ENCODE data around the gene KCNK13.

The KCNK13 gene

GRCh38 chr14:90060965-90061684, 669 bp upstream of the KCNK13 start:
- no peak for DNase-seq (ENCODE audit: low read depth)
- H3K4me3 ChIP-seq (ENCODE audit: low read length): peak overlapping the region; percentile 7; the same call in 1 of the 2 replicates
- TF ChIP-seq, protein P1, sequence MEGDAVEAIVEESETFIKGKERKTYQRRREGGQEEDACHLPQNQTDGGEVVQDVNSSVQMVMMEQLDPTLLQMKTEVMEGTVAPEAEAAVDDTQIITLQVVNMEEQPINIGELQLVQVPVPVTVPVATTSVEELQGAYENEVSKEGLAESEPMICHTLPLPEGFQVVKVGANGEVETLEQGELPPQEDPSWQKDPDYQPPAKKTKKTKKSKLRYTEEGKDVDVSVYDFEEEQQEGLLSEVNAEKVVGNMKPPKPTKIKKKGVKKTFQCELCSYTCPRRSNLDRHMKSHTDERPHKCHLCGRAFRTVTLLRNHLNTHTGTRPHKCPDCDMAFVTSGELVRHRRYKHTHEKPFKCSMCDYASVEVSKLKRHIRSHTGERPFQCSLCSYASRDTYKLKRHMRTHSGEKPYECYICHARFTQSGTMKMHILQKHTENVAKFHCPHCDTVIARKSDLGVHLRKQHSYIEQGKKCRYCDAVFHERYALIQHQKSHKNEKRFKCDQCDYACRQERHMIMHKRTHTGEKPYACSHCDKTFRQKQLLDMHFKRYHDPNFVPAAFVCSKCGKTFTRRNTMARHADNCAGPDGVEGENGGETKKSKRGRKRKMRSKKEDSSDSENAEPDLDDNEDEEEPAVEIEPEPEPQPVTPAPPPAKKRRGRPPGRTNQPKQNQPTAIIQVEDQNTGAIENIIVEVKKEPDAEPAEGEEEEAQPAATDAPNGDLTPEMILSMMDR (conservative IDR thresholded peaks at IDR 0.05; ENCODE audit: low read length): no peak

DNA sequence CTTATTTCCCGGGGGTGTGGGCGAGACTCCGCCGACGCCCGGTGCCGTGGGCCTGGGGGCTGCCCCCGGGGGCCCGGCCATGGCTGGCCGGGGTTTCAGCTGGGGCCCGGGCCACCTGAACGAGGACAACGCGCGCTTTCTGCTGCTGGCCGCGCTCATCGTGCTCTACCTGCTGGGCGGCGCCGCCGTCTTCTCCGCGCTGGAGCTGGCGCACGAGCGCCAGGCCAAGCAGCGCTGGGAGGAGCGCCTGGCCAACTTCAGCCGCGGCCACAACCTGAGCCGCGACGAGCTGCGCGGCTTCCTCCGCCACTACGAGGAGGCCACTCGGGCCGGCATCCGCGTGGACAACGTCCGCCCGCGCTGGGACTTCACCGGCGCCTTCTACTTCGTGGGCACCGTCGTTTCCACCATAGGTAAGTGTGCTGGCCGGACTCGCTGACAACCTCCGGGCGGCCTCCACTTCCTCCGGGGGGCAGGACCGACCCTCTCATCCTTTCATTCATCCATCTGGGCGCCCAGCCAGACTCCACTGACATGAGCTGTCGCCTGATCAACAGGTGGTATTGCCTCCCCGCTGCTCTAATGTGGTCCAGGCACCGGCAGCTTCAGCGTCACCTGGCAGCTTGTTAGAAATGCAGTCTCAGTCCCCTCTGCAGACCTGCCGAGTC, 467 bp downstream of the KCNK13 start:
- no peak for DNase-seq (ENCODE audit: low read depth)
- TF ChIP-seq, protein P1 (conservative IDR thresholded peaks at IDR 0.05; ENCODE audit: low read length): no peak
- no peak overlapping the region for H3K4me3 ChIP-seq (ENCODE audit: low read length)

DNA sequence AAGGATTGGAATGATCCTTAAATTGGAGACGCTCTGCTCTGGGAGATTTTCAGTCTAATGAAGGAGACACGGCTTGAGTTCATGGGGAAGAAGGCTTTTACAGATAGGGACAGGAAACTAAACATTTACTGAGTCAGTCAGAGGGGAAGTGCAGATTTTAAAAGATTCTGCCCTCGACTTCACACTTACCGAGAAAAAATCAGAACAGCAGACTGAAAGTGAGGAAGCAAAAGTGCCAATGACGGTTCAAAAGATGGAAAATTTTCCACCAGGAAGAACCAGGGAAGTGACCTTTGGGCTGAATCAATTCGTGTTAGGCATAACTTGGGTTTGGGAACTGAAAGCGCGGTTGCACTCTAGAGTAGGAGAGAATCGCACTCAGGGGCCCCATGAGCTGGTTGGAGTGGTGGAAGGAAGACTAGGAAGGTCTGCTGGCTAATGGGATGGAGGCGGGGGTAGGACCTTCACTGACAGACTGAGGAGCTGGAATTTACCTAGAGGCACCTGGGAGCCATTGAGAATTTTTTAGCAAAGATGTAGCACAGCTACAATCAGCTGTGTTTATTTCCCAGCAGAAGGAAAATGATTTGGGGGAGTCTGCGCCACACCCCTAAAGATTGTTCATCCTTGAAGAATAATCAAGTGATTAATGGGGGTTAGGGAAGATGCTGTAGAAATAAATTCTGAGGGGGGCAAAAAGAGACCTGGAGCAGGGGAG, 1.2 kb downstream of the KCNK13 start:
- H3K4me3 ChIP-seq (ENCODE audit: low read length): no peak overlapping the region
- no peak for DNase-seq (ENCODE audit: low read depth)
- TF ChIP-seq, protein P1 (conservative IDR thresholded peaks at IDR 0.05; ENCODE audit: low read length): no peak

GRCh38 chr14:90072350-90072749, 10.6 kb downstream of the KCNK13 start:
- TF ChIP-seq, protein P1 (conservative IDR thresholded peaks at IDR 0.05; ENCODE audit: low read length): no peak
- H3K4me3 ChIP-seq (ENCODE audit: low read length): no peak overlapping the region
- no peak for DNase-seq (ENCODE audit: low read depth)

DNA sequence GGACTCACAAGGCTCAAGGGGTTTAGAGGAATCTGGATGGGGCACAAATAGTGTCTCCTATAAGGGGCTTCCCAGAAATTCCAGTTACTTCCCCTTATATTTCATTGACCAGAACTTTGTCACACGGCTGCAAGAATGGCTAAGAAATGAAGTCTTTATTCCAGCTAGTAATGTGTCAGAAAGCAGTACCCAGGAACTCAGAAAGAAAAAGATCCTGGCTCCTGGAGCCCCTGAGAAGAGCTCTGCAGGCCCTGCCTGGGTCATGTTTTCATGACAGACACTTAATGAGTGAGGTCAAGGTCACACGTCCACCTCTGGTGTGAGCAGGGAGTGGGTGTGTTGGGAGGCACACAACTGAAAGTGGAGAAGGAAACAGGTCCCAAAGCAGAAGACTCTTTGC, 17.8 kb downstream of the KCNK13 start:
- H3K4me3 ChIP-seq (ENCODE audit: low read length): no peak overlapping the region
- TF ChIP-seq, protein P1 (conservative IDR thresholded peaks at IDR 0.05; ENCODE audit: low read length): no peak
- no peak for DNase-seq (ENCODE audit: low read depth)

GRCh38 chr14:90087433-90087832, 25.6 kb downstream of the KCNK13 start:
- TF ChIP-seq, protein P1 (conservative IDR thresholded peaks at IDR 0.05; ENCODE audit: low read length): no peak
- H3K4me3 ChIP-seq (ENCODE audit: low read length): no peak overlapping the region
- DNase-seq (ENCODE audit: low read depth): peak; percentile 73
